GM23338 (cell line): ENCODE data around the gene CNPY4. TPM values are rescaled to one million over a fixed set of nuclear protein-coding genes. Genes with fewer than 3 reads are reported as not detected.

Source experiments
- ATAC-seq: fragments of 200-7000 bp; cut with Tn5 transposase; 3 replicates; pipeline ENCODE4 v1.9.1; 2020
- DNase-seq: peaks from one replicate; pipeline ENCODE4 v3.0.0-alpha.2; 2015; ENCODE audit warnings: low spot score
- H2AFZ ChIP-seq: fragments of 200-600 bp; sonication (generic); 2 replicates; pipeline ENCODE4 v1.8.0; 2016; ENCODE audit warnings: antibody characterized with exemption, mild to moderate bottlenecking, moderate library complexity
- H3F3A ChIP-seq: fragments of 200-600 bp; sonication (generic); replicated peaks from 2 replicates; pipeline ENCODE4 v1.8.0; 2017; ENCODE audit warnings: antibody characterized with exemption, mixed run types, low read depth
- H3K27ac ChIP-seq: fragments of 200-600 bp; sonication (generic); 2 replicates; pipeline ENCODE4 v1.6.1; 2016; ENCODE audit warnings: low read depth
- H3K27me3 ChIP-seq: fragments of 200-600 bp; sonication (generic); 2 replicates; pipeline ENCODE4 v1.8.0; 2016; ENCODE audit warnings: mild to moderate bottlenecking, mixed run types, moderate library complexity; ENCODE audit not compliant: insufficient read depth
- H3K36me3 ChIP-seq: fragments of 200-600 bp; sonication (generic); 2 replicates; pipeline ENCODE4 v1.8.0; 2016; ENCODE audit warnings: mild to moderate bottlenecking; ENCODE audit not compliant: insufficient read depth
- H3K4me1 ChIP-seq: fragments of 200-600 bp; sonication (generic); 2 replicates; pipeline ENCODE4 v1.8.0; 2016; ENCODE audit warnings: mild to moderate bottlenecking, moderate library complexity; ENCODE audit not compliant: insufficient read depth
- H3K4me2 ChIP-seq: fragments of 200-600 bp; sonication (generic); 2 replicates; pipeline ENCODE4 v1.7.1; 2017; ENCODE audit warnings: mixed run types
- H3K4me3 ChIP-seq: fragments of 200-600 bp; sonication (generic); 2 replicates; pipeline ENCODE4 v1.6.1; 2016; ENCODE audit warnings: mixed run types
- H3K79me2 ChIP-seq: fragments of 200-600 bp; sonication (generic); replicated peaks from 2 replicates; pipeline ENCODE4 v1.8.0; 2017; ENCODE audit warnings: mild to moderate bottlenecking; ENCODE audit not compliant: insufficient read depth
- H3K9me2 ChIP-seq: fragments of 200-600 bp; sonication (generic); 2 replicates; pipeline ENCODE4 v1.8.0; 2017; ENCODE audit not compliant: insufficient read depth
- H4K20me1 ChIP-seq: fragments of 200-600 bp; sonication (generic); replicated peaks from 2 replicates; pipeline ENCODE4 v1.8.0; 2017; ENCODE audit warnings: mild to moderate bottlenecking; ENCODE audit not compliant: insufficient read depth
- H3K27ac Mint-ChIP-seq: 2 replicates; pipeline ENCODE4 v1.8.0; 2020; ENCODE audit warnings: inconsistent platforms, mild to moderate bottlenecking, moderate library complexity, mixed read lengths
- H3K27me3 Mint-ChIP-seq: 3 replicates; pipeline ENCODE4 v1.8.0; 2022; ENCODE audit warnings: low read depth, mild to moderate bottlenecking, moderate library complexity, mixed read lengths, inconsistent platforms; ENCODE audit not compliant: insufficient read depth, poor library complexity
- H3K36me3 Mint-ChIP-seq: 3 replicates; pipeline ENCODE4 v1.8.0; 2021; ENCODE audit warnings: low read depth, mild to moderate bottlenecking, inconsistent platforms, moderate library complexity, mixed read lengths
- H3K4me1 Mint-ChIP-seq: 3 replicates; pipeline ENCODE4 v1.8.0; 2020; ENCODE audit warnings: mild to moderate bottlenecking, inconsistent platforms, mixed read lengths
- H3K4me3 Mint-ChIP-seq: 3 replicates; pipeline ENCODE4 v1.8.0; 2021; ENCODE audit warnings: moderate library complexity, mild to moderate bottlenecking, inconsistent platforms, mixed read lengths
- H3K9me3 Mint-ChIP-seq: 3 replicates; pipeline ENCODE4 v1.8.0; 2020; ENCODE audit warnings: moderate library complexity, mild to moderate bottlenecking, inconsistent platforms, mixed read lengths
- CREB1 ChIP-seq: fragments of 250-450 bp; sonication (Bioruptor Pico); IDR thresholded peaks from 2 replicates; pipeline ENCODE4 v1.5.0; 2020; ENCODE audit warnings: low read depth, mild to moderate bottlenecking, moderate library complexity
- JUNB ChIP-seq: IDR thresholded peaks from one replicate; pipeline ENCODE4 v1.6.1; 2016; ENCODE audit warnings: antibody characterized with exemption; ENCODE audit not compliant: unreplicated experiment
- ZNF114 ChIP-seq: fragments of 250-450 bp; sonication (Bioruptor Pico); IDR thresholded peaks from 2 replicates; pipeline ENCODE4 v1.5.0; 2020; ENCODE audit warnings: mild to moderate bottlenecking, moderate library complexity
- polyA plus RNA-seq: library from polyadenylated mRNA; unstranded; fragments of >200 nt; fragmentation: Nextera tagmentation; extraction: Ambion mirVana; gene quantifications from 2 replicates; pipeline ENCODE4 v1.2.1, GENCODE V29; 2016
- total RNA-seq: library from RNA; depleted of rRNA; stranded (reverse); fragments of >200 nt; shearing (Covaris generic); gene quantifications from 2 replicates; pipeline ENCODE4 v1.2.3, GENCODE V29; 2014
- TF ChIP-seq, protein P1 (sequence below), 2 experiments: fragments of 200-600 bp in 1 of 2; sonication (generic) in 1 of 2; conservative IDR thresholded peaks; 2 replicates each; pipeline versions ENCODE4 v1.5.1 to v1.6.1; 2016 to 2017; ENCODE audit warnings: antibody characterized with exemption in 2 of 2, low read depth in 2 of 2, mild to moderate bottlenecking in 2 of 2, moderate library complexity in 1 of 2
- TF ChIP-seq, protein P2 (sequence below): IDR thresholded peaks from one replicate; pipeline ENCODE4 v1.6.1; 2018; ENCODE audit warnings: antibody characterized with exemption; ENCODE audit not compliant: unreplicated experiment

CNPY4 gene
- total and polyA plus RNA-seq, 2 experiments from 2014 or later, result 10.7 to 12.0 TPM

DNA sequence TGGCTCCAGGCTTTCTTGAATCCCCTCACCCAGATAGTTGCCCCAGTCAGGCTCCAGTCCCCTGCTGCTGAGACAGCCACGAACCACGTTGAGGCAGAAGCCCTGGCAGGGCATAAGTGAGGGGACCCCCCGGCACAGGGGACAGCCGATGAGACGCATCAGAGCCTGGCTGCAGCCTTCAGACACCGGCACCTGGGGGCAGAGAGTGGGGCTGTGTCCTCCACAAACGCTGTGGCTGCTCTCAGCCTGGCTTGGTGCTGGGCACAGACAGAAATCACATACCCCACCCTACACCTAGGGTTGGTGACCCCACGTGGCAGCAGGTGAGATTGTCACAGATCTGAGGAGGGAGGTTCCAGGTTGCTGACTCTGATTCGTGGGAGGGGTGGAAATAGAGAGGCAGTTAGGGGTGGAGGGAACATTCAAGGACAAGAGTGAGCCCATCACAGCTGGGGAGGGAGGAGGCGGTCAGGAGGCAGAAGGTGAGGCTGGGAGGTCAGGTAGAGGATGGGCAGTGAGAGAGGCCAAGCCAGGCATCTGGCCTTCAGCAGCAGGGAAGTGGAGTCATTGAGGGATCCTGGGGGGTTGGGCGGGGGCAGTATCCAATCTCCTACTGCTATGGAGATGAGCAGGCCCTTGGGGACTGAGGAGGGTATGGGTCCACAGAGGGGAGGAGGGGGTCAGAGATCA, 54.5 kb downstream of the CNPY4 start:
- Histone ChIP-seq H3K4me3 (no peak overlapping the region), H3K36me3 (peaks cover 4% of the 10 kb centered on the region; the same call in 1 of the 2 replicates), H3K9me2 (no peaks in the 10 kb centered on the region; the same call in 1 of the 2 replicates), H3K79me2 (peaks cover 12% of the 10 kb centered on the region), H3F3A (peaks cover 18% of the 10 kb centered on the region), H2AFZ (no peak overlapping the region), H3K27me3 (peaks cover 13% of the 10 kb centered on the region), H3K4me2 (no peak overlapping the region), H3K27ac (no peak overlapping the region), H4K20me1 (peaks cover 7% of the 10 kb centered on the region; the same call in 1 of the 2 replicates), H3K4me1 (peaks cover 26% of the 10 kb centered on the region)
- Mint-ChIP-seq H3K27me3 (peaks cover 33% of the 10 kb centered on the region), H3K27ac (no peak overlapping the region), H3K4me3 (no peak overlapping the region), H3K9me3 (no peaks in the 10 kb centered on the region; the same call in 2 of the 3 replicates), H3K36me3 (peaks cover 24% of the 10 kb centered on the region), H3K4me1 (peaks cover 40% of the 10 kb centered on the region)
- no peak for DNase-seq
- ATAC-seq, result no peak
- TF ChIP-seq JUNB, result no peak
- TF ChIP-seq, protein P1, sequence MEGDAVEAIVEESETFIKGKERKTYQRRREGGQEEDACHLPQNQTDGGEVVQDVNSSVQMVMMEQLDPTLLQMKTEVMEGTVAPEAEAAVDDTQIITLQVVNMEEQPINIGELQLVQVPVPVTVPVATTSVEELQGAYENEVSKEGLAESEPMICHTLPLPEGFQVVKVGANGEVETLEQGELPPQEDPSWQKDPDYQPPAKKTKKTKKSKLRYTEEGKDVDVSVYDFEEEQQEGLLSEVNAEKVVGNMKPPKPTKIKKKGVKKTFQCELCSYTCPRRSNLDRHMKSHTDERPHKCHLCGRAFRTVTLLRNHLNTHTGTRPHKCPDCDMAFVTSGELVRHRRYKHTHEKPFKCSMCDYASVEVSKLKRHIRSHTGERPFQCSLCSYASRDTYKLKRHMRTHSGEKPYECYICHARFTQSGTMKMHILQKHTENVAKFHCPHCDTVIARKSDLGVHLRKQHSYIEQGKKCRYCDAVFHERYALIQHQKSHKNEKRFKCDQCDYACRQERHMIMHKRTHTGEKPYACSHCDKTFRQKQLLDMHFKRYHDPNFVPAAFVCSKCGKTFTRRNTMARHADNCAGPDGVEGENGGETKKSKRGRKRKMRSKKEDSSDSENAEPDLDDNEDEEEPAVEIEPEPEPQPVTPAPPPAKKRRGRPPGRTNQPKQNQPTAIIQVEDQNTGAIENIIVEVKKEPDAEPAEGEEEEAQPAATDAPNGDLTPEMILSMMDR (conservative IDR thresholded peaks at IDR 0.05; ENCODE audit: low read depth in 2 of 2), result peak in 1 of 2 experiments; percentile 13; a peak in 1 of 4 replicates

DNA sequence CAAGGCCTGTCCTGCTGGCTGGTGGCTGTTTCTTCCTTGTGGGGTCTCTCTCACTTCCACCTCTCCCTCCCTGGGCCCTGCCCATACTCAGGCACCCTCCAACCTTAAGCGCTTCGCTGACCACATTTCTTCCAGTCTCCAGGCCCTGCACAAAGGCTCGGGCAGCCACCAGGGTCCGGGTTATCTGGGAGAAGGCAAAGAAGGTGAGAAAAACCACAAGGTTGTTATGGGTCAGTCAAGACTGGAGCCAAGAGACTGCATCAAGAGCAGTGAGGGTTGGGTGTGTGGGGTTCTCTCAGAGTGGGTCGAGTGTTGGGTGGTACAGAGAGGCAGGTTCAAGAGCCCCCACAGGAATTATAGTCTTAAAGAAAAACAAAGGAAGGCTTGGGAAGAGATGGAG, 55.1 kb downstream of the CNPY4 start:
- Mint-ChIP-seq H3K36me3 (peaks cover 24% of the 10 kb centered on the region), H3K4me1 (peaks cover 35% of the 10 kb centered on the region), H3K27ac (no peak overlapping the region), H3K9me3 (no peaks in the 10 kb centered on the region; the same call in 2 of the 3 replicates), H3K27me3 (peaks cover 34% of the 10 kb centered on the region), H3K4me3 (peak overlapping the region; percentile 19; the same call in 1 of the 3 replicates)
- peaks cover 12% of the 10 kb centered on the region for H3F3A ChIP-seq
- no peak overlapping the region for H3K4me2 ChIP-seq
- H4K20me1 ChIP-seq, result peaks cover 7% of the 10 kb centered on the region; the same call in 1 of the 2 replicates
- peaks cover 12% of the 10 kb centered on the region for H3K79me2 ChIP-seq
- H3K27me3 ChIP-seq, result peaks cover 18% of the 10 kb centered on the region
- H3K4me1 ChIP-seq, result peaks cover 20% of the 10 kb centered on the region
- H3K36me3 ChIP-seq, result peaks cover 4% of the 10 kb centered on the region; the same call in 1 of the 2 replicates
- H3K4me3 ChIP-seq, result no peak overlapping the region
- H3K27ac ChIP-seq, result no peak overlapping the region
- no peak overlapping the region for H2AFZ ChIP-seq
- H3K9me2 ChIP-seq, result no peaks in the 10 kb centered on the region; the same call in 1 of the 2 replicates
- DNase-seq (no peak), ATAC-seq (no peak)
- no peak for TF ChIP-seq ZNF114
- no peak for TF ChIP-seq CREB1 (CRISPR knock-in tag)
- TF ChIP-seq, protein P2, sequence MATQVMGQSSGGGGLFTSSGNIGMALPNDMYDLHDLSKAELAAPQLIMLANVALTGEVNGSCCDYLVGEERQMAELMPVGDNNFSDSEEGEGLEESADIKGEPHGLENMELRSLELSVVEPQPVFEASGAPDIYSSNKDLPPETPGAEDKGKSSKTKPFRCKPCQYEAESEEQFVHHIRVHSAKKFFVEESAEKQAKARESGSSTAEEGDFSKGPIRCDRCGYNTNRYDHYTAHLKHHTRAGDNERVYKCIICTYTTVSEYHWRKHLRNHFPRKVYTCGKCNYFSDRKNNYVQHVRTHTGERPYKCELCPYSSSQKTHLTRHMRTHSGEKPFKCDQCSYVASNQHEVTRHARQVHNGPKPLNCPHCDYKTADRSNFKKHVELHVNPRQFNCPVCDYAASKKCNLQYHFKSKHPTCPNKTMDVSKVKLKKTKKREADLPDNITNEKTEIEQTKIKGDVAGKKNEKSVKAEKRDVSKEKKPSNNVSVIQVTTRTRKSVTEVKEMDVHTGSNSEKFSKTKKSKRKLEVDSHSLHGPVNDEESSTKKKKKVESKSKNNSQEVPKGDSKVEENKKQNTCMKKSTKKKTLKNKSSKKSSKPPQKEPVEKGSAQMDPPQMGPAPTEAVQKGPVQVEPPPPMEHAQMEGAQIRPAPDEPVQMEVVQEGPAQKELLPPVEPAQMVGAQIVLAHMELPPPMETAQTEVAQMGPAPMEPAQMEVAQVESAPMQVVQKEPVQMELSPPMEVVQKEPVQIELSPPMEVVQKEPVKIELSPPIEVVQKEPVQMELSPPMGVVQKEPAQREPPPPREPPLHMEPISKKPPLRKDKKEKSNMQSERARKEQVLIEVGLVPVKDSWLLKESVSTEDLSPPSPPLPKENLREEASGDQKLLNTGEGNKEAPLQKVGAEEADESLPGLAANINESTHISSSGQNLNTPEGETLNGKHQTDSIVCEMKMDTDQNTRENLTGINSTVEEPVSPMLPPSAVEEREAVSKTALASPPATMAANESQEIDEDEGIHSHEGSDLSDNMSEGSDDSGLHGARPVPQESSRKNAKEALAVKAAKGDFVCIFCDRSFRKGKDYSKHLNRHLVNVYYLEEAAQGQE, result no peak
- TF ChIP-seq, protein P1 (conservative IDR thresholded peaks at IDR 0.05; ENCODE audit: low read depth in 2 of 2), result no peak
